Measurements from ENCODE around the gene CFAP53.
"Not testable (repeated sequence)": the region's sequence is repeated elsewhere in the genome, so short reads cannot be mapped to it uniquely, and the experiment has no call there.

Gene CFAP53

DNA sequence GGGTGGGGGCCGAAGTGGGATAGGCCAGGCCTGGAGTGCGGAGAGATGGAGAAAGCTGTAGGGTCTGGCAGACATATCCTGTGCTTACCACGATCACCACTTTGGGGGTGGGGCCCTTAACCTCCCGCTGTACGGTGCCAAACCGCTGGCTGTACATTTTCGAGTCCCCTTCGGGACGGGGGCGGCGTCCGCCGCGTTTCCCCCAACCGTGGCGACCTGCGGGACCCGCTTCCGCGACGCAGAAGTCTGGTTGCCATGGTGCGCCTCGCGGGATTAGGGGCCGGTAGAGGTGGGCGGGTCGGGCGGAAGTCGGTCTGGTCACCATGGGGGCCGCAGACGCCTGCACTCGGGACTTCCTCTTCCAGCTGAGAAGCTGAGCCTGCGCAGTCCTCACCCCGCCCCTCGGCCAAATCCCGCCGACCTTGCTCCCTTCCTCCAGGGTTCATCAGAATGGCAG lies at the start of gene CFAP53:
Gene CFAP53 (minus strand): TSS at position 248 of the 457 bp plus-strand sequence. CDS start 91 bp downstream, at position 157.
- DNase-seq (ENCODE audit: low read depth in 1 of 2, low spot score in 1 of 2), result peak; percentile 77 to 78
- in situ Hi-C loops (cut with HindIII; ENCODE audit: low pct_unique_long_range_greater_than_20kb, low sequenced_read_pairs), result no loop called here
- no peak for TF ChIP-seq JUND (IDR thresholded peaks at IDR 0.05; ENCODE audit: low read depth)

DNA sequence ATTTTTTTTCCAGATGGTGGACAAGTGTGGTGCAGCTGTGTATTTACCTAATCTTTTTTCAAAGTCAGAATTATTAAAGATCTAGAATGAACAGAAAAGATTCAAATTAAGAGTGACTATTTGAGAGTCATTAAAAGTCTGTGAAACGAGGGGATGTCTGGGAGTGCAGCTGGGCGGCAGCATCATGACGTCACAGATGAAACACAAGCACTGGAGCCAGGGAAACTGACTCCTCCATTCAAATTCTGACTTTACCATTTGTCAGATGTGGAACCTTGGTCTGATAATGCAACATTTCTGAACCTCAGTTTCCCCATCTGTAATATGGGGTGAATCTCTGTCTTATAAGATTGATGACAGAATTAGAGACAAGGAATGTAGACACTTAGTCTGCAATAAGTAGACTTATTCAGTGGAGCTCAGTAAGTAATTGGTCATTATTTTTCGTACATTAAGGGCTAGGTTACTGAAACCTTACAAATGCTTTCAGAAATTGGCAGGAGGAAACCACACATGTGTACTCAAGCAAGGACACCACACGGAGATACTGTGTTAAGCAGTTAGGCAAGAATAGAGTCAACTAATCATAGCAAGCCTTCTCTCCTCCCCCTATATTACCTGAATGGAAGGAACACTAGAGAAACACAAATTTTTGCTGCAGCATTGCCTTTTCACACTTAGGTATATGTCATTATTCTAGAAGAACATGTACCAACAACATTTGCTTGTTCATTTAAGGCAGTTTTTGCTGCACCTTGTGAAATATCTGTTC lies 49.0 kb upstream of the CFAP53 start:
- in situ Hi-C loops (cut with HindIII; ENCODE audit: low pct_unique_long_range_greater_than_20kb, low sequenced_read_pairs), result no loop called here
- no peak for DNase-seq (ENCODE audit: low read depth in 1 of 2, low spot score in 1 of 2)
- no peak for TF ChIP-seq JUND (IDR thresholded peaks at IDR 0.05; ENCODE audit: low read depth)

GRCh38 chr18:50313873-50314460 lies 47.7 kb upstream of the CFAP53 start:
- no peak for DNase-seq (ENCODE audit: low read depth in 1 of 2, low spot score in 1 of 2)
- no peak for TF ChIP-seq JUND (IDR thresholded peaks at IDR 0.05; ENCODE audit: low read depth)
- in situ Hi-C loops (cut with HindIII; ENCODE audit: low pct_unique_long_range_greater_than_20kb, low sequenced_read_pairs), result no loop called here

DNA sequence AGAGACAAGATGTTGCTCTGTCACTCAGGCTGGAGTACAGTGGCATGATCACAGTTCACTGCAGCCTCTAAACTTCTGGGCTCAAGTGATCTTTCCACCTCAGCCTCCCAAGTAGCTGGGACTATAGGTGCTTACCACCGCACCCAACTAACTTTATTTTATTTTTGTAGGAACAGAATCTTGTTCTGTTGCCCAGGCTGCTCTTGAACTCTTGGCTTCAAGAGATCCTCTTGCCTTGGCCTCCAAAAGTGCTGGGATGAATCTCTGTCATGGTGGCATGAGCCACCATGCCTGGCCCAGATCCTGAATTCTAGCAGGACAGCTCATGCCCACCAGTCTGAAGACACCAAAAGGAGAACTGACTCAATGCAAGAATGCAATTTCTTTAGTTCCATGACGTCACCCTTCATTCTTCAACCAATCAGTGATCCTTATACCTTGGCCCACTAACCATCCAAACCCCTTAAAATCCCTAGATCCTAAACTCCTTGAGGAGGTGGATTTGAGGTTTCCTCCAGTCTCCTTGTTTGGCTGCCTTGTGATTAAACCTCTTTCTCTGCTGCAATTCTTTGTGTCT lies 46.8 kb upstream of the CFAP53 start:
- no peak for DNase-seq (ENCODE audit: low read depth in 1 of 2, low spot score in 1 of 2)
- no peak for TF ChIP-seq JUND (IDR thresholded peaks at IDR 0.05; ENCODE audit: low read depth)
- in situ Hi-C loops (cut with HindIII; ENCODE audit: low pct_unique_long_range_greater_than_20kb, low sequenced_read_pairs), result no loop called here

DNA sequence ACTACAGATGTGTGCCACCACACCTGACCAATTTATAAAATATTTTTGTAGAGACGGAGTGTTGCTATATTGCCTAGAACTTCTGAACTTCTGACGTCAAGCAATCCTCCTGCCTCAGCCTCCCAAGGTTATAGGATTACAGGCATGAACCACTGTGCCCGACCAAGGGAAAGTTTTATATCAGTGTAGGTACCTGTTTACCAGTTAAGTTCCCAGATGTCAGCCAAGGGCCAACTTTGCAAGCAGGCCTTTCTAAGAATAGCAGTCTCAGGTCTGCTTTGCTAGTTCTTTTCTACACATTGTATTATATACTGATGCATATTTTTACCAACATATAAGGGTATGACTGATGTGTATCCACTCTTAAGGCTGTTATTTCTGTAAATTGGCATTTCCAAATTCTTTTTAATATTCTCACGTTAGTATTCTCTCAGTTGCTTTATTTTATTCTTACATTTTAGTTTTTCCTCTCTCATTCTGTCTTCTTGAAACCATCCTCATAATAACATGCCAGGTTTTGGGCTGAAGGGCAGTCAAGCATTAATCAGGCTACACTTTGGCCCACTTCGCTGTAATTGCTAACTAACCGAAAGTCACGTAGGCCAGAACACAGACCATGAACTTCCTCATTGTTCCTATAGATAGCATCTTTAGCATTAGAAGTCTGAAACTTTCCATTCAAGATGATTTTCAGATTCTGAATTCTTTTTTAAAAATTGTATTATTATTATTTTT lies 46.2 kb upstream of the CFAP53 start:
- TF ChIP-seq JUND (IDR thresholded peaks at IDR 0.05; ENCODE audit: low read depth), result no peak
- DNase-seq (ENCODE audit: low read depth in 1 of 2, low spot score in 1 of 2), result no peak
- in situ Hi-C loops (cut with HindIII; ENCODE audit: low pct_unique_long_range_greater_than_20kb, low sequenced_read_pairs), result no loop called here

GRCh38 chr18:50311650-50312049 lies 45.4 kb upstream of the CFAP53 start:
- DNase-seq (ENCODE audit: low read depth in 1 of 2, low spot score in 1 of 2), result no peak
- in situ Hi-C loops (cut with HindIII; ENCODE audit: low pct_unique_long_range_greater_than_20kb, low sequenced_read_pairs), result no loop called here
- no peak for TF ChIP-seq JUND (IDR thresholded peaks at IDR 0.05; ENCODE audit: low read depth)

DNA sequence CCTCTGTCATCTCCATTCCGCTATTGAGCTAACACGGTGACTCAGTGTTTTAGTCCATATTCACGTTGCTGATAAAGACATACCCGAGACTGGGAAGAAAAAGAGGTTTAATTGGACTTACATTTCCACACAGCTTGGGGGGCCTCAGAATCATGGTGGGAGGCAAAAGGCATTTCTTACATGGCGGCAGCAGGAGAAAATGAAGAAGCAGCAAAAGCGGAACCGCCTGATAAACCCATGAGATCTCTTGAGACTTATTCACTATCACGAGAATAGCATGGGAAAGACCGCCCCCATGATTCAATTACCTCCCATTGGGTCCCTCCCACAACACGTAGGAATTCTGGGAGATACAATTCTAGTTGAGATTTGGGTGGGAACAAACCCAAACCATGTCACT lies 43.8 kb upstream of the CFAP53 start:
- in situ Hi-C loops (cut with HindIII; ENCODE audit: low pct_unique_long_range_greater_than_20kb, low sequenced_read_pairs), result no loop called here
- no peak for DNase-seq (ENCODE audit: low read depth in 1 of 2, low spot score in 1 of 2)
- no peak for TF ChIP-seq JUND (IDR thresholded peaks at IDR 0.05; ENCODE audit: low read depth)

GRCh38 chr18:50308851-50309250 lies 42.6 kb upstream of the CFAP53 start:
- DNase-seq (ENCODE audit: low read depth in 1 of 2, low spot score in 1 of 2); in situ Hi-C loops (cut with HindIII; ENCODE audit: low pct_unique_long_range_greater_than_20kb, low sequenced_read_pairs): not testable (repeated sequence)

GRCh38 chr18:50307738-50308470 lies 41.6 kb upstream of the CFAP53 start:
- in situ Hi-C loops (cut with HindIII; ENCODE audit: low pct_unique_long_range_greater_than_20kb, low sequenced_read_pairs), result no loop called here
- peak; percentile 80 to 87 for DNase-seq (ENCODE audit: low read depth in 1 of 2, low spot score in 1 of 2)

GRCh38 chr18:50307400-50307737 lies 41.1 kb upstream of the CFAP53 start:
- in situ Hi-C loops (cut with HindIII; ENCODE audit: low pct_unique_long_range_greater_than_20kb, low sequenced_read_pairs), result no loop called here
- TF ChIP-seq JUND (IDR thresholded peaks at IDR 0.05; ENCODE audit: low read depth), result no peak
- no peak for DNase-seq (ENCODE audit: low read depth in 1 of 2, low spot score in 1 of 2)

More at GRCh38 chr18:50307738-50308470, 41.6 kb upstream of the CFAP53 start:
- TF ChIP-seq JUND (IDR thresholded peaks at IDR 0.05; ENCODE audit: low read depth), result no peak

GRCh38 chr18:50306944-50307343 lies 40.6 kb upstream of the CFAP53 start:
- peak in 1 of 2 experiments; percentile 12 for DNase-seq (ENCODE audit: low read depth in 1 of 2, low spot score in 1 of 2)
- in situ Hi-C loops (cut with HindIII; ENCODE audit: low pct_unique_long_range_greater_than_20kb, low sequenced_read_pairs), result no loop called here
- no peak for TF ChIP-seq JUND (IDR thresholded peaks at IDR 0.05; ENCODE audit: low read depth)

- no peak for DNase-seq (ENCODE audit: low read depth in 1 of 2, low spot score in 1 of 2)
- in situ Hi-C loops (cut with HindIII; ENCODE audit: low pct_unique_long_range_greater_than_20kb, low sequenced_read_pairs), result no loop called here
- no peak for TF ChIP-seq JUND (IDR thresholded peaks at IDR 0.05; ENCODE audit: low read depth)
These were observed 34.8 kb upstream of the CFAP53 start for GRCh38 chr18:50301074-50301473.

All from T47D (cell line).